Head of caudate nucleus (tissue), 42 donors: ENCODE measurements around the gene STAT4.

Experiments used
- DNase-seq, 42 donors: peaks; one replicate each; pipeline versions ENCODE4 v3.0.0 to v3.0.0-alpha.2; 2020 to 2021; ENCODE audit warnings: mixed read lengths in 7 of 42
- intact Hi-C: fragments of 100-400 bp; cut with DNase I; formaldehyde crosslinking; loops from one replicate; pipeline ENCODE4 v1.15.0; 2022

Gene STAT4

DNA sequence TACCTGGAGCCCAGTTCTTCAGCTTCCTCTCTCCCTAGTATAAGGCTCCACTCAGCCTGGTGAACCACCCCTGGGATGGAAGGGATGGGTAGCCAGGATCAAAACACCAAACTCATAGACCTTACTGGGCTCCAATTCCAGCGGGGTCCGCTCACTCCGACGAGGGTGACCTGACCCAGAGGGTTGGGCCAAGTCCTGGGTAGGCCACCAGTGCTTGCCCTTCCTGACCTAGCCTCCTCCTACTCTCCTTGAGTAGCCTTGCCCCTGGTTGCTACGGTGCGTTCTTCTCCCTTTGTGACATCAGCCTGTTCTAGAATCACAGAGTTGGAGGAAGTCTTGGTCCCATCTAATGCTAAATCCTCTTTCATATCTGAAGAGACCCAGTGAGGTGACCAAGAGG lies 537 bp upstream of the STAT4 start:
- peak in 2 of 42 donors; percentile 6 to 7 for DNase-seq
- intact Hi-C loops, result no loop called here

DNA sequence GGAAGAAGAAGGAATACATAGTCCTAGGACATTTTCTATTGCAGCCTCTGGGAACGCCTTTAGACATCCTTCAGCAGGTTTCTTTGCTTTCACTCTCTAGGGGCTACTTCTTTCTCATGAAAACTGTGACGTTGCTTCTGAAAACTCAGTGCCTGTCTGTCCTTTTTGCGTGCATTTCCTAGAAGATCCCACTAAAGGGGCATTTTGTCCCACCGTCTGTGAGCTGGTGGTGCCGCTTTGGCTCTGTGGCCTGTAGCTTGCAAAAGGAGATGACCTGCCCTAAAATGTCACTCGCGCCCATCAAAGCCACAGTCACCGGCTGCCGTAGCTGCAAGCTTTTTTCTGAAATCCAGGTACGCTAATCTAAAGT lies 579 bp downstream of the STAT4 start:
- intact Hi-C loops, result no loop called here
- DNase-seq, result peak in 3 of 42 donors; percentile 8 to 14 (median 10)

DNA sequence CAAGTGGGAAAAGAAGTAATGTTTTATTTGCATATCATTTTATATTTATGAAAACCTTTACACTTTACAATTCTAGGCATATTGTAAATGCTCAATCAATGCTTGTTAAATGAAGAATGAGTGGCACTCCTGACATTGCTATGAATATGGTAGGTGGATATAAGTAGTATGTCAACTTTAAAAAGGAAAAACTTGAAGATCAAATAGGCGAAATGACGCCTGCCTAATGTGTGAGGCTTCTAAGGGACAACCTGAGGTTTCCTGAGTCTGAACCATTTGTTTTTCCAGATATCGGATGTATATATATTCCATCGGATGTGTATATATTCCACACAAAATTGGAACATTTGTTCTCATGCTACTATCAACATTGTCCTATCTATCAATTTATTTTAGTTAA lies 1.4 kb downstream of the STAT4 start:
- intact Hi-C loops, result no loop called here
- no peak for DNase-seq

DNA sequence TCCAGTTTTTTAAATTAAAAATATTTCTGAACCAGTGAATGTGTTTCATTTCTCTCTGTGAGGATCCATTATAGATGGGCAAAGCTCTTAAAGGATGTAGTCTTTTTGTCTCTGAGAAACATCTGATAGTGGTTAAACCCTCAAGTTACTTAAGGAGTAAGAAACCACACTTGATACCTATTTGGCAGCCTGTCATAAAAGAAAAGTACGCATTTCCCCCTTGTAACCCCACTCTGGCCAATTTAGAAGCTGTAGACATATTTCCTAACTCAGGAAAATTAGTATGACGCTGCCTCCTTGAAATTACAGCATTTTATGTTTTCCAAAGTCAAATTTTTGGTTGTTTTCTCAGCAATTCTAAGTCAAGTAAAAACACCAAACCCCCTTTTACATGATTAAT lies 2.0 kb downstream of the STAT4 start:
- intact Hi-C loops, result no loop called here
- DNase-seq, result no peak

DNA sequence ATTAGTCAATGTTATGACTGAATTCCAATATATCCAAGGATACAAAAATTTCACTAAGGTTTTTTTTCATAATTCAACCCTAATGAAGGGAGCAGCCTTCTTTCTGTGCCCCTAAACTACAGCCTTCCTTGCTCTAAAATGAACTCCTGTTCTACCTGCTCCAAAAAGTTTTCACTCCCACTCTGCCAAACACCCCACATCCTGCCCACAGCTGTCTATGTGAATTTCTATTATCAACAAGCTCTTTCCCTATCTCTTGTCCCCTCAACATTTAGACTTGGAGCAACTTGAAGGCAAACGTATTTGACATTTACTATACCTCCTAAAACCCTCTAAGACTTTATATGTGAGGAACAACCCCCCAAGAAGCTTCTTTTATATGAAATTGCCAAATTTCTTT lies 2.5 kb downstream of the STAT4 start:
- intact Hi-C loops, result no loop called here
- no peak for DNase-seq

DNA sequence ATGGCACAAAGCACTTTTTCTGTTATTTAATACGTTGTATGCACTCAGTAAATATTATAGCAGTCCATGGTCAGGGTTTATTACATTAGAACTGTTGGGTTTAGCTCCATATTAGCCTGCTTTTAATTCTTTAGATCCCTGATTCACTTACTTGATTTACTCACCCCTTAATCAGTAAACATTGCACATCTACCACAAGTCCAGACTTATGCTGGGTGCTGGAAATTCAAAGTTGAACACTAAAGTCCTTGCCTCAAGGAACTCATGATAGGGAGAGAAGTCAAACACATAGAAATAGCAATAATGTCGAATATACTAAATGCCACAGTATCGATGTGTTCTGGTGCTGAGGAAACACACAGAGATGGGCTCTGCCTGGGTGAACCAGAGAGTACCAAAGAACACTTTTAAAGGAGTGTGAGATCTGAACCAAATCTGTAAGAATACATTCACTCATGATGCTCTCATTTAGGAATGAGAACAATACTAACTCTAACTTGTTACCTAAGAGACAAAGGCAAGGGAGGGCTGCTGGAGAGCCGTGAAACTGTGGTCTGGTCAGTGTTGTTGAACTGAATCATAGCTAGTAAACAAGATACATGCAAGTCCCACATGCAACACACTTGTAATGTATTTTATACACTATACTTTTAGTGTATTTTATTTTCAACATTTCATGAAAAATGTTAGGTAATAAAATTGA lies 4.9 kb downstream of the STAT4 start:
- no peak for DNase-seq
- intact Hi-C loops, result no loop called here

DNA sequence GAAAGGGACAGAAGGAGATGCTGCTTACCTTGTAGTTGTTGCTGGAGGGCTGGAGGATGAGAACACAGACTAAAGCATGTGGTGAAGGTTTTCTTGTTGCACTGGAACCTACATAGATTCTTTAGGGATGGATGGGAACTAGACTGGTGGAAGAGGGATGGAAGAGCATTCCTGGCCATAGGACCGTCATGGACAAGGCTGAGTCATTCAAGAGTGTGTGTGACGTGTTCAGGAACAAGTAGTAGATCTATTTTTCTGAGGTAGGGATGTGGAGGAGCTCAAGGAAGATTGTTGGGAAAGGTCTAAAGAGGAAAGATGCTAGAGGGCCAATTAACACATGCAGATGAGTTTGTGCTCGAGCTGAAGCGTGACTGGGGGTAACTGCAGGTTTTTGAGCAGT lies 6.6 kb downstream of the STAT4 start:
- intact Hi-C loops, result no loop called here
- DNase-seq, result no peak

DNA sequence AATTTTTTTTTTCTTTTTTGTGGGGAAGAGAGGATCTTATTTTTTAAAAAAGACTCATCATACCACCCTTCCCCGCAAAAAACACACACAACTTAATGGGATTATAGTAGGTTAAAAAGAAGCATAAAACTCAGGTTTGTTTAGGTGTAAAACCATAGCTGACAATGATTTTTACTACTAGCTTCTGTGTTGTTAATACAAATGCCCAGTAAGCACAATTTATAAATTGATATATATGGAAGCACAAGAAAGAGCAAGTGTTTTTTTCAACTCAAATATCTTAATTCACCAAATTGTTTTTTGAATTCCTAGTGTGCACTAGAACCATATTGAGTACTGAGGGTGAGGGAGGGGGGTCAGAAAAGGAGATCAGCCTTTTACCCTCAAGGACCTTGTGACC lies 7.0 kb downstream of the STAT4 start:
- no peak for DNase-seq
- intact Hi-C loops, result no loop called here

DNA sequence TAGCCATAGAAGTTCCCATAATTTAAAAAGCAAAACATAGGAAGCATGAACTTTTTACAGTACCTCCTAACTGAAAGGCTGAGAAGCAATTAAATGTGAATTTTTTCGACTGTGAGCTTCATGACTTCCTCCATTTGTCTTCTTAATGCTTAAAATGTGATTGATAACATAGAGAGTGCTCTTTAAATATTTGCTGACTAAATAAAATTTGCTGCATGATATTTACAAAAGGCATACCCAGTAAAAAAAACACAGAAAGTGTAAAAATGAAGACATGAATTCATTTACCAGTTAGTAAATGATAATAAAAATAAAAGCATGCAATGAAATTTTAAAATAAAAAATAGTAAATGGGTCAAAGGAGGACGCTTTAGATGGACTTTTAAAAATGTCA lies 21.9 kb downstream of the STAT4 start:
- DNase-seq, result no peak
- intact Hi-C loops, result no loop called here

DNA sequence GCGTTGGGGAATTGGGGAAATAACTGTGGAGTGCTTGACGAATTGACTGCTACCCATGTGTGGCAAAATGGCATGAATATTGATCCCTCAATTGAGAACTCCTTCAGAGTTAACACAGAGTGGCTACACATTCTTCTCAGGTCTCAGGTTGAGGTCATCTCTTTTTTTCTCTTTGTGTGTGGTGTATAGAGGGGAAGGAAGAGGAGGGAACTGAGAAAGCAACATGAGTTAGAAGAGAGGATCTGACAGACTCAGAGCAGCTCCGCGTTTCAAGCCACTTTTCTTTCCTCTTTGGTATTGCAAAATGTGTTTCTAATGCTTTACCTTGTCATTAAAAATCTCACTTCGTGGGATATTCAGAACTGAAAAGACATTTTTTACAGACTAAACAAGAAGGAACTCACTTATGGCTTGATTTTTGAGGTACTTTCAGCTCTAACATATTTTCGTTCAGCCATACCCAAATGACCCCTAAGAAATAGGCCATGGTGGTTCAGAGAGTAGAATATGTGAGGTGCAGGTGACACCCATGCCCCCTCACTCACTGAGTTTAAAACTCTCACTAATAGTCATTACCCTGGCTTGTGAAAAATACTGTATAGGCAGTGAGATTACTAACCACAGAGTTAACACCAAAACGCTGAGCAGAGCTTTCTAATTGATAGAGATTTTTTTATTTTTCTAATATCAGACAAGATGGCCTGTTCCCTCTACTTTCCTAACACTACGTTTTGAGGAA lies 22.5 kb downstream of the STAT4 start:
- intact Hi-C loops, result no loop called here
- DNase-seq, result no peak

DNA sequence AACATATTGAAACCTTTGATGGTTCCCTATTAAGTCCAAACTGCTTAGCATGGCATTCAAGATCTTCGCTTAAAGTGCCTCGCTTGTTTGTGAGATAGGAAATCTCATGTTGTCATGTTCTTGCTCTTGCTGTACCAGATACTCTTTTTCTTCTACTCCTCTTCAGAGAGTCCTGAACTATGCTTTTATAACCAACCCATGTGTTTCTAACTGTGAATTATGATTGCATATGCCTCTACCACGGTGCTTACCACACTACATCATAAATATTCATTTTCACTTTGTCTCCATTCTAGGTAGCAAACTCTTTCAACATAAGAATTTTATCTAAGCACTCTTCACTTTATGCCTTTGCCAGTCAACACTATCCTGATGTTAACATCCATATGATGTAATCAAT lies 23.6 kb downstream of the STAT4 start:
- DNase-seq, result no peak
- intact Hi-C loops, result no loop called here

DNA sequence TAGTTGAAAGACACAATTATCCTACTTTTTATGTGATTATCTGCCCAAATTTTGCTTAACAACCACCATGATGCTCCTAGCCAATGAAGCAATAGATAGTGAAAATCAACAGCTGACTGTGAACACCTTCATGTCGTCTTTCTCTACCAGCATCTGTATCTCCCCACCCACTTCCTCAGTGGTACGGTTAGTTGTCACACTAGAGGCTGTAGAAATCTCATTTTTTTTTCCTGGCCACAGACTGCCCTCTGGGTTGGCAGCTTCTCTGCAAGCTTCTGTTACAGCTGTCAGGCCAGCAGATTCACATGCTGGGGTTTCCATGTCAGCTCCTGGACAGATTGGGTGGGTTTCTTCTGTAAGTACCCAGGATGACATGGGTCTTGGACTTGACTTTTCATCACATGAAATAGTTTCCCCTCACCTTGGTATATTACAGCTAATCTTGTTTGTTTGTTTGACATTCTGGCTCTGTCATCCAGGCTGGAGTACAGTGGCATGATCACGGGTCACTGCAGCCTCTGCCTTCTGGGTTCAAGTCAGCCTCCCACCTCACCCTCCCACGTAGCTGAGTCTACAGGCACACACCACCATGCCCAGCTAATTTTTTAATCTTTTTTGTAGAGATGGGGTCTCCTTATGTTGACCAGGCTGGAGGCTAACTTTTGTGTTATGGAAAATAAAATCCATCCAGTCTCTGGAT lies 24.3 kb downstream of the STAT4 start:
- DNase-seq, result no peak
- intact Hi-C loops, result no loop called here

DNA sequence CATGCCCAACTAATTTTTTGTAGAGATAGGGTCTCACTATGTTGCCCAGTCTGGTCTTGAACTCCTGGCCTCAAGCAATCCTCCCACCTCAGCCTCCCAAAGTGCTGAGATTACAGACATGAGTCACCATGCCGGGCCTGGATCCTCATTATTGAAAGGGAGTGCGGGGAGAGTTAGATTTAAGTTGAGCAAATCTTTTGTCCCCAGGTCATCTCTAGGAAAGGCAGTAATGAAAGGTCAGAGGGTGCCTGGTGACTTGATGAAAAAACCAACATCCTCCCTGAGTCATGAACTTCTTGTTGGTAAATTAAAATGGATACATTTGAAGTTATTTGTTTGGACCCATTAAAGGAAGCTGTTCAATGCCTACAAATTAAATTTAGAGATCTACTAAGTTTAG lies 25.1 kb downstream of the STAT4 start:
- DNase-seq, result no peak
- intact Hi-C loops, result no loop called here

DNA sequence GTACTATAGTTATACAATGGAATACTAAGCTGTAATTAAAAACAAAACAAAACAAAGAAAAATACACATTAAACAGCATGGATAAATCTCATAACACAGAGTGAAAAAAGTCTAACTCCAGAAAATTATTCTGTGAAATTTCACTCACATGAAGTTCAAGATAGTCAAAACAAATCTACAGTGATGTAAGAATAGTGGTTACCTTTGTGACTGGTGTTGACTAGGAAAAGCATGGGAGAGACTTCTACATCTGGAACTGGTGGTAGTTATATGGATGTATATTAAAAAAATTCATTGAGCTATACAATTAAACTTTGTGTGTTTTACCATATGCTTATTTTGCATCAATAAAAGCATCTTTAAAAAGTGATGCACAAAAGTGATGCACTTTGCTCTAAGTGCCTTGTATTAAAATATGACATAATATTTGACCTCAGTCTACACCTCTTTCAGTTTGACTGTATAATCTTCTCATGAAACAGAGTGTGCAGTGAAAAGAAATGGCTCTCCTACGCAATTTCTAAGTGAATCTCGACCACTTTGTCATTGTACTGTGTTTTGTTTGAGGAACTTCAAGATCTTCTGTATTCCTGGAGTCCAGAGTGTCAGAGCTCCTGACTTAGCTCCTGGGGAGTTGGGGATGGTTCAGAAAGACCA lies 28.0 kb downstream of the STAT4 start:
- intact Hi-C loops, result no loop called here
- DNase-seq, result no peak

DNA sequence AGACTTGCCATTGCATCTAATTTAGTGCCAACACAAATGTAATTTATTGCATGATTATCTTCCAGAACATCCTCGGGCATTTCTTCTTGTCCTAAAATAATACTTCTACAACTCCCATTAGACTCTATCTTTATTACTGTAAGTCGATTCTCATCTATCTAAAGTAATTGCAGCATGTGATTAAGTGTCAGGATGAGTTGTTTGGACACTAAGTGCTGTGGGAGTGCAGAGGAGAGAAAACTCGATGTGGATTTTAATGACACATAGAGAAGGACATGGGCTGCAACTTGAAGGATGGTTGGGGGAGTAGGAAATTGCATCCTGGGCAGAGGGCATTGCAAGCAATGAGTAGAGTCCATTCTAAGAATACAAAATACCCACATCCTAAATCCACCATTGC lies 33.5 kb downstream of the STAT4 start:
- no peak for DNase-seq
- intact Hi-C loops, result no loop called here

DNA sequence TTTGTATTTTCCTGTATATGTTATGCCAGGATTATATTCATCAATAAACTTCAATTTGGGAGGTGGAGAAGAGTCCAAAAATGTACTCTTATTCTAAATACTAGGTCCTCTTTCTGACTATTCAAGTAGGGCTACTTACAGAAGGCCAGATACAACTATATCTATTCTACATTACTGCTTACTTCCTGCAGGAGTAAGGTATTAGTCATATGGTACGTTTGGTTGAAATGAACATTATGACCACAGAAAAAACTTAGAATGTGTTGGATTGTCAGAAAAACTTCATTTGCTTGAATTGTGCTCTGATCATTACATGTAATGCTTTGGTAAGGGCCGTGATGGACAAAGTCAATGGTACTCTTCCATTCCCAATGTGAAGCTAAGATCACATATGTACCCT lies 35.0 kb downstream of the STAT4 start:
- intact Hi-C loops, result no loop called here
- DNase-seq, result no peak

DNA sequence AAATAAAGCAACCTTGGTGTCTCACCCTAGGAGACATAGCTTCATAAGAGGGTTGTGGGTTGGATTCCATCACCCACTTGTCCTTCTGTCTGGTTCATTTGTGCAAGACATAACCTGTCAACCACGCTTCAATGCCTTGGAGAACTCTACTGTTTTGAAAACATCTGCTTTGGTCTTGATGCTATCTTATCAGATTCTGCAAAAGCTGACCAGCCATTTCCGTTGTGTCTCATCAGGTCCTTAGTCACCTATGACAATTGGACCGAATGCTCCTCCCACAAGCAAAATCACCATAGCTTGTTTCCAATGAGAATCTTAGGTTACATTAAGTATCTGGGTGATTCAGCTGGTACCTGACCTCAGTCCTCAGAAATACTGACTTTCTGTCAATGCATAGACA lies 35.4 kb downstream of the STAT4 start:
- no peak for DNase-seq
- intact Hi-C loops, result no loop called here

DNA sequence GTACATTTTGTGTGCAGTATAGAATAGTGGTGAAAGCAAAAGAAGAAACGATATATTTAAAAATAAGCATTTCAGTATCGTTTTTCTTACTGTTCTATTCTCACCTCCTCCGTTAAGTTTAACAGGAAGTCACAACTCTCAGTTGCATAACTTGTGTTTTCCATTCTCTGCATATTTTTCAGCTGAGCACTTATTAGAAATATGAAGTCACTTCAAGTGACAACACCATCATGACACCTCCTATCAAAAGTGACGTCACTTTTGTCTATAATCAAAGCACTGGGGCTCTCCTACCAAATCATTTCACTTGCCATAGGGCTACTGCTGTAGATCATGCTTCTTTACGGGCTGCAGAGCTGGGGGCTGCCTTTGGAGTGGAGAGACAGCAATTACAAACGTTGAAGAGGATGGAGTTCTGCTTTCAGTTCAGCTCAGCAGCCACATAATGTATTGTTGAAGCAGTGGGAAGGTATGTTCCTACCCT lies 36.3 kb downstream of the STAT4 start:
- peak in 1 of 42 donors; percentile 1 for DNase-seq
- intact Hi-C loops, result no loop called here

DNA sequence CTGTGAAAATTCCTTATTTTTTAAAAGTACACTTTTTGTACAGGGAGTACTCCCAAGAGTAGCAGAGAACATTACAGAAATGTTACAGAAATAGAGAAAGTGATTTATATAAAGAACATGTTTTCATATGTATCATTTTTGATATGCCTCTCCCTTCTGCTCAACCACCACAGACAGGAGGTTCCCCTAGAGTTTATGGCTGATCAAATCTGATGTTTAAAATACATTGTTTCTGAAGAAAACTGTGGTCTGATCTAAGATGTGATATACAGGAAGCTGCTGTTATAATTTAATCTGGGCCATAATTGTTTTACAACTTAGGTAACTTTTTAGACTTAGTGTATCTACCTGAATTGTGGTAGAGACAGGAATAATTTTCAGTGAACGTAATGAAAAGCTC lies 37.0 kb downstream of the STAT4 start:
- no peak for DNase-seq
- intact Hi-C loops, result no loop called here

DNA sequence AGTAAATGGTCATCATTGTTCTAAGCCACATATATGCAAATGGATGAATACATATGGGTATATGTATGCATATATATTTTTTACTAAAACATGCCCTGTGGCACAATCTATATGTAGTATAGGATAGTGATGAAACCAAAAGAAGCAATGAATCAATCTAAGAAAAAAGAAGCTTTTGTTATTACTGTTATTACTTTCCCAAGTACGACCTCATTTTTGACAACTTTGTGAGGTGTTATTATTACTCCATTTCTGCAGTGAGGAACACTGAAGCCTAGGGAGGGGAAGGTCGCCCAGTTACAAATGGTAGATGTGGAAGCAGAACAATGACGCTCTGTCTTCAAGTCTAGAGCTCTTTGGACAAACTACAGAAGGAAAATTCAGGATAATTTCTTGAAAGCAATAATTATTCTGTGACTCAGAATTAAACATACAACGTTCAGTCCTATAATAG lies 38.3 kb downstream of the STAT4 start:
- no peak for DNase-seq
- intact Hi-C loops, result no loop called here
